Smooth muscle cell (in vitro differentiated cells): ENCODE measurements around the gene CSNK1A1. TPM values are rescaled to one million over a fixed set of nuclear protein-coding genes. Genes with fewer than 3 reads are reported as not detected.

Source experiments
- DNase-seq: peaks from one replicate; lab custom pipeline; 2025; ENCODE audit not compliant: unreplicated experiment; lab: John Stamatoyannopoulos, UW
- H2AFZ ChIP-seq: fragments of 200-600 bp; sonication (generic); 2 replicates; pipeline ENCODE4 v1.6.0; 2016; ENCODE audit warnings: antibody characterized with exemption, low read depth, mild to moderate bottlenecking
- H3F3A ChIP-seq: fragments of 200-600 bp; sonication (generic); 2 replicates; pipeline ENCODE4 v1.6.0; 2017; ENCODE audit warnings: antibody characterized with exemption, low read depth
- H3K27ac ChIP-seq: fragments of 200-600 bp; sonication (generic); 2 replicates; pipeline ENCODE4 v1.5.1; 2016; ENCODE audit warnings: low read depth, mild to moderate bottlenecking
- H3K27me3 ChIP-seq: fragments of 200-600 bp; sonication (generic); 2 replicates; pipeline ENCODE4 v1.6.1; 2016; ENCODE audit warnings: low read depth, mild to moderate bottlenecking
- H3K36me3 ChIP-seq: fragments of 200-600 bp; sonication (generic); 2 replicates; pipeline ENCODE4 v1.5.1; 2016; ENCODE audit warnings: low read depth
- H3K4me1 ChIP-seq: fragments of 200-600 bp; sonication (generic); 2 replicates; pipeline ENCODE4 v1.5.1; 2016; ENCODE audit warnings: low read depth
- H3K4me2 ChIP-seq: fragments of 200-600 bp; sonication (generic); 2 replicates; pipeline ENCODE4 v1.6.0; 2016; ENCODE audit warnings: mild to moderate bottlenecking
- H3K4me3 ChIP-seq: fragments of 200-600 bp; sonication (generic); 2 replicates; pipeline ENCODE4 v1.5.1; 2016; ENCODE audit warnings: mild to moderate bottlenecking
- H3K79me2 ChIP-seq: fragments of 200-600 bp; sonication (generic); 2 replicates; pipeline ENCODE4 v1.6.0; 2016; ENCODE audit warnings: low read depth, mild to moderate bottlenecking
- H3K9ac ChIP-seq: fragments of 200-600 bp; sonication (generic); 2 replicates; pipeline ENCODE4 v1.6.0; 2016; ENCODE audit warnings: low read depth
- H3K9me3 ChIP-seq: fragments of 200-600 bp; sonication (generic); replicated peaks from 2 replicates; pipeline ENCODE4 v1.5.1; 2016; ENCODE audit warnings: low read depth
- H4K20me1 ChIP-seq: fragments of 200-600 bp; sonication (generic); 2 replicates; pipeline ENCODE4 v1.6.0; 2016; ENCODE audit warnings: low read depth
- CTCF ChIP-seq: fragments of 200-600 bp; sonication (generic); IDR thresholded peaks from 2 replicates; pipeline ENCODE4 v1.5.1; 2017; ENCODE audit warnings: borderline replicate concordance, mild to moderate bottlenecking, antibody characterized with exemption; ENCODE audit not compliant: insufficient read depth, poor library complexity, severe bottlenecking
- WGBS: methylation state at CpG from one replicate; pipeline ENCODE4 v1.1.7; 2016; ENCODE audit warnings: low lambda C conversion rate; 5-methylcytosine and 5-hydroxymethylcytosine counted together
- polyA plus RNA-seq: library from polyadenylated mRNA; unstranded; fragments of >200 nt; fragmentation: Nextera tagmentation; extraction: Ambion mirVana; gene quantifications from 2 replicates; pipeline ENCODE4 v1.2.1, GENCODE V29; 2016
- total RNA-seq: library from RNA; depleted of rRNA; stranded (reverse); fragments of >200 nt; gene quantifications from 2 replicates; pipeline ENCODE4 v1.2.3, GENCODE V29; 2014

CSNK1A1 gene
- total and polyA plus RNA-seq, 2 experiments from 2014 or later: 129 to 294 TPM

- Histone ChIP-seq H3K27me3 (no peaks in the 10 kb centered on the region), H3K9ac (peak overlapping the region; percentile 41), H3K27ac (peak overlapping the region; percentile 96), H3F3A (peaks cover 33% of the 10 kb centered on the region), H3K4me3 (peak overlapping the region; percentile 14), H3K79me2 (no peaks in the 10 kb centered on the region), H3K9me3 (no peaks in the 10 kb centered on the region), H3K4me1 (peaks cover 21% of the 10 kb centered on the region), H2AFZ (no peak overlapping the region), H3K36me3 (no peaks in the 10 kb centered on the region), H4K20me1 (no peaks in the 10 kb centered on the region), H3K4me2 (peak overlapping the region; percentile 80)
- TF ChIP-seq CTCF: no peak
- 18% methylated on average over 2 of the region's 2 CpGs for WGBS
- DNase-seq: no peak
Measured at GRCh38 chr5:149561848-149562247, 10.6 kb upstream of the CSNK1A1 start.

- Histone ChIP-seq H3F3A (peaks cover 33% of the 10 kb centered on the region), H3K9ac (no peak overlapping the region), H3K4me3 (no peak overlapping the region), H3K9me3 (no peaks in the 10 kb centered on the region), H3K79me2 (no peaks in the 10 kb centered on the region), H3K4me2 (no peak overlapping the region), H3K36me3 (no peaks in the 10 kb centered on the region), H3K27ac (peak overlapping the region; percentile 11), H4K20me1 (no peaks in the 10 kb centered on the region), H2AFZ (no peak overlapping the region), H3K27me3 (no peaks in the 10 kb centered on the region), H3K4me1 (peaks cover 21% of the 10 kb centered on the region)
- DNase-seq: no peak
- TF ChIP-seq CTCF: no peak
- WGBS: 70% methylated on average over 2 of the region's 2 CpGs
Measured at GRCh38 chr5:149559706-149560105, 8.5 kb upstream of the CSNK1A1 start.

GRCh38 chr5:149552553-149553160, 1.4 kb upstream of the CSNK1A1 start:
- WGBS: 76% methylated on average over 18 of the region's 18 CpGs
- Histone ChIP-seq H3K36me3 (no peaks in the 10 kb centered on the region), H3K9ac (no peak overlapping the region), H3K27ac (peak overlapping the region; percentile 97), H3F3A (peaks cover 19% of the 10 kb centered on the region), H3K27me3 (no peaks in the 10 kb centered on the region), H3K4me3 (peak overlapping the region; percentile 80), H4K20me1 (peaks cover 27% of the 10 kb centered on the region), H2AFZ (no peak overlapping the region), H3K4me2 (peak overlapping the region; percentile 86), H3K79me2 (peaks cover 41% of the 10 kb centered on the region), H3K4me1 (peaks cover 25% of the 10 kb centered on the region), H3K9me3 (no peaks in the 10 kb centered on the region)
- no peak for TF ChIP-seq CTCF
- no peak for DNase-seq

- peaks cover 47% of the 10 kb centered on the region for H3K79me2 ChIP-seq
- H2AFZ ChIP-seq: peak overlapping the region; percentile 63
- H3K4me1 ChIP-seq: peaks cover 30% of the 10 kb centered on the region
- H3K4me2 ChIP-seq: peak overlapping the region; percentile 86
- peak overlapping the region; percentile 97 for H3K27ac ChIP-seq
- WGBS: 20% methylated on average over 6 of the region's 6 CpGs
- H4K20me1 ChIP-seq: peaks cover 33% of the 10 kb centered on the region
- peak overlapping the region; percentile 80 for H3K4me3 ChIP-seq
- H3K36me3 ChIP-seq: no peaks in the 10 kb centered on the region
- H3K27me3 ChIP-seq: no peaks in the 10 kb centered on the region
- H3K9ac ChIP-seq: peak overlapping the region; percentile 99
- no peaks in the 10 kb centered on the region for H3K9me3 ChIP-seq
- TF ChIP-seq CTCF: no peak
- DNase-seq: no peak
- peaks cover 21% of the 10 kb centered on the region for H3F3A ChIP-seq
Measured at GRCh38 chr5:149552038-149552494, 827 bp upstream of the CSNK1A1 start.
